Psoas muscle (tissue), 8 donors: ENCODE results near the gene FGF21. TPM values are rescaled to one million over a fixed set of nuclear protein-coding genes. Genes with fewer than 3 reads are reported as not detected.
"Not testable (repeated sequence)": the region's sequence is repeated elsewhere in the genome, so short reads cannot be mapped to it uniquely, and the experiment has no call there.

ENCODE experiments used
- ATAC-seq, 4 donors: fragments of 200-7000 bp; cut with Tn5 transposase; one replicate each; pipeline ENCODE4 v1.9.1; 2020; ENCODE audit warnings: moderate library complexity in 3 of 4, mild to moderate bottlenecking in 2 of 4
- DNase-seq, 2 donors: peaks; one replicate each; pipeline ENCODE4 v3.0.0-alpha.2; 2020
- H3K27ac ChIP-seq: fragments of 200-600 bp; one replicate; pipeline ENCODE4 v1.8.0; 2022
- H3K27me3 ChIP-seq, 3 donors: fragments of 200-600 bp in 1 of 3; one replicate each; pipeline versions ENCODE4 v1.6.1 to v1.8.0; 2013 to 2022; ENCODE audit warnings: low read length in 2 of 3, mild to moderate bottlenecking in 2 of 3, moderate library complexity in 1 of 3; ENCODE audit not compliant: insufficient read depth in 3 of 3
- H3K36me3 ChIP-seq, 2 donors: fragments of 200-600 bp in 1 of 2; one replicate each; pipeline versions ENCODE4 v1.6.1 to v1.8.0; 2013 to 2022; ENCODE audit warnings: low read depth in 1 of 2, mild to moderate bottlenecking in 1 of 2, moderate library complexity in 1 of 2; ENCODE audit not compliant: insufficient read depth in 1 of 2
- H3K4me1 ChIP-seq: fragments of 200-600 bp; one replicate; pipeline ENCODE4 v1.8.0; 2022
- H3K4me3 ChIP-seq: fragments of 200-600 bp; one replicate; pipeline ENCODE4 v1.8.0; 2022; ENCODE audit warnings: mild to moderate bottlenecking
- H3K9me3 ChIP-seq: fragments of 200-600 bp; one replicate; pipeline ENCODE4 v1.8.0; 2022
- WGBS, 3 donors: extraction: QIAGEN DNeasy Blood & Tissue Kit; methylation state at CpG; one replicate each; pipeline versions ENCODE4 v1.1.6 to v1.1.7; 2013; 5-methylcytosine and 5-hydroxymethylcytosine counted together
- intact Hi-C, 2 donors: fragments of 100-400 bp; cut with DNase I; formaldehyde crosslinking; loops; one replicate each; pipeline versions ENCODE4 v1.11.0 to v1.14.2; 2022
- polyA plus RNA-seq, 3 donors: library from polyadenylated mRNA; stranded (reverse); fragments of 200-250 nt; gene quantifications; one replicate each; pipeline ENCODE4 v1.2.3, GENCODE V29; 2013
- total RNA-seq, 4 donors: library from RNA; stranded (reverse); fragmentation: NEBNext Ultra II Directional in 2 of 4; extraction: Animal tissue kit (Norgen Biotek cat#: 25700) in 2 of 4; gene quantifications; one replicate each; pipeline versions ENCODE4 v1.2.1 to v1.2.4, GENCODE V29; 2021 to 2023
- TF ChIP-seq, protein P1 (sequence below): fragments of 200-600 bp; IDR thresholded peaks from one replicate; pipeline ENCODE4 v1.8.0; 2022; ENCODE audit warnings: antibody characterized with exemption
- donor health status: healthy with polysubstance abuse.
- donor health status: DM: no; HTN: no; CAD: no; lungs with moderate emphysema.
- donor health status: Bipolar disorder and iron deficiency.
- donor health status: healthy.
- donor health status: DM: yes; HTN: yes; CAD: no.
- donor health status: DM: no; HTN: no; CAD: no.
- donor health status: DM: no; HTN: no; CAD: no.
- donor health status: DM: yes; HTN: yes; CAD: no.

The FGF21 gene
- total and polyA plus RNA-seq, 7 donors: 0.06 to 6.2 (median 1.0) TPM; not detected in 3

DNA sequence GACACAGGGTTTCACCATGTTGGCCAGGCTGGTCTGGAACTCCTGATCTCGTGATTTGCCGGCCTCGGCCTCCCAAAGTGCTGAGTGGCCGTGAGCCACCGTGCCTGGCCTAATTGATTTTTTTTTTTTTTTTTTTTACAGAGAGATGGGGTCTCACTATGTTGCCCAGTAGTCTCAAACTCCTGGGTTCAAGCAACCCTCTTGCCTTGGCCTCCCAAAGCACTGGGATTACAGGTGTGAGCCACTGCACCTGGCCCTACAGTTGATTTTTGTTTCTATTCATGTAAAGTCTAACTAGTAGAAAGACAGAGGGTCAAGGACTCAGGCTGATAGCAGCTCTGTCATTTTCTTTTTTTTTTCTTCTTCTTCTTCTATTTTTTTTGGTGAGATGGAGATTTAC, 21.8 kb downstream of the FGF21 start:
- TF ChIP-seq, protein P1, sequence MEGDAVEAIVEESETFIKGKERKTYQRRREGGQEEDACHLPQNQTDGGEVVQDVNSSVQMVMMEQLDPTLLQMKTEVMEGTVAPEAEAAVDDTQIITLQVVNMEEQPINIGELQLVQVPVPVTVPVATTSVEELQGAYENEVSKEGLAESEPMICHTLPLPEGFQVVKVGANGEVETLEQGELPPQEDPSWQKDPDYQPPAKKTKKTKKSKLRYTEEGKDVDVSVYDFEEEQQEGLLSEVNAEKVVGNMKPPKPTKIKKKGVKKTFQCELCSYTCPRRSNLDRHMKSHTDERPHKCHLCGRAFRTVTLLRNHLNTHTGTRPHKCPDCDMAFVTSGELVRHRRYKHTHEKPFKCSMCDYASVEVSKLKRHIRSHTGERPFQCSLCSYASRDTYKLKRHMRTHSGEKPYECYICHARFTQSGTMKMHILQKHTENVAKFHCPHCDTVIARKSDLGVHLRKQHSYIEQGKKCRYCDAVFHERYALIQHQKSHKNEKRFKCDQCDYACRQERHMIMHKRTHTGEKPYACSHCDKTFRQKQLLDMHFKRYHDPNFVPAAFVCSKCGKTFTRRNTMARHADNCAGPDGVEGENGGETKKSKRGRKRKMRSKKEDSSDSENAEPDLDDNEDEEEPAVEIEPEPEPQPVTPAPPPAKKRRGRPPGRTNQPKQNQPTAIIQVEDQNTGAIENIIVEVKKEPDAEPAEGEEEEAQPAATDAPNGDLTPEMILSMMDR: no peak
- no peaks in the 10 kb centered on the region for H3K9me3 ChIP-seq
- intact Hi-C loops: no loop called here
- no peaks in the 10 kb centered on the region for H3K36me3 ChIP-seq
- 90 to 99% (median 97%) methylated on average over 5 of the region's 5 CpGs for WGBS, 3 donors
- H3K27me3 ChIP-seq: no peaks in the 10 kb centered on the region
- DNase-seq: no peak
- no peak for ATAC-seq
- H3K4me1 ChIP-seq: peaks cover 12% of the 10 kb centered on the region
- no peak overlapping the region for H3K27ac ChIP-seq
- no peak overlapping the region for H3K4me3 ChIP-seq

DNA sequence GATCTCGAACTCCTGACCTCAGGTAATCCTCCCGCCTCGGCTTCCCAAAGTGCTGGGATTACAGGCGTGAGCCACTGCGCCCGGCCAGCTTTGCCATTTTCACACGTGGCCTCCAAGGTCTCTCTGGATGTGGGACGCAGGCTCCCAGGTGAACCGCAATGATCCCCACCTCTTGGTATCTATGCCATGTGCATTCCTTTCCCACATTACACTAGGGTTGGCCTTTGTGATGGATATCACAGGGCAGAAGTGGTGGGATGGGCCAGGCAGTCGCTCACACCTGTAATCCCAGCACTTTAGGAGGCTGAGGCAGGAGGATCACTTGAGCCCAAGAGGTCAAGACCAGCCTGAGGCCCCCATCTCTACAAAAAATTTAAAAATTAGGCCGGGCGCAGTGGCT, 22.4 kb downstream of the FGF21 start:
- Histone ChIP-seq H3K27ac (no peak overlapping the region), H3K36me3 (no peaks in the 10 kb centered on the region), H3K4me3 (no peak overlapping the region), H3K27me3 (no peaks in the 10 kb centered on the region), H3K4me1 (peaks cover 7% of the 10 kb centered on the region), H3K9me3 (no peaks in the 10 kb centered on the region)
- DNase-seq (no peak), ATAC-seq (no peak)
- TF ChIP-seq, protein P1: no peak
- WGBS, 3 donors: 88 to 91% (median 91%) methylated on average over 12 of the region's 12 CpGs
- intact Hi-C loops: no loop called here

DNA sequence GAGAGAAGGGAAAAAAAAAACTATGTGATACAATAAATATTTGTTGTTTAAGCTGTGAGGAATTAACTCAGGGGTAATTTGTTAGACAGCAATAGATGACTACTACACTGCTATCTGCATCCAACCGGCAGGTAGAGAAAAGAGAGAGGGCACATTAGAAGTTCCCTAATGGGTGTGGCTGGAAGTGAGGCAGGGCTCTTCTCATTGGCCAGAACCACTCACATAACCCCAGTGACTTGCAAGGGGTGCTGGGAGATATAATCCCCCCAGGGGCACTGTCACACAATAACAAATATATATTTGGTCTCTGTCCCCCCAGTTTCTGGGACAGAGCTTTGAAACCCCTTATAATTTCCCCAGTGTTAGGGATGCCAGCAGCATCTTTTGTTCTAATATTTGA, 24.3 kb downstream of the FGF21 start:
- intact Hi-C loops: no loop called here
- H3K27ac ChIP-seq: no peak overlapping the region

DNA sequence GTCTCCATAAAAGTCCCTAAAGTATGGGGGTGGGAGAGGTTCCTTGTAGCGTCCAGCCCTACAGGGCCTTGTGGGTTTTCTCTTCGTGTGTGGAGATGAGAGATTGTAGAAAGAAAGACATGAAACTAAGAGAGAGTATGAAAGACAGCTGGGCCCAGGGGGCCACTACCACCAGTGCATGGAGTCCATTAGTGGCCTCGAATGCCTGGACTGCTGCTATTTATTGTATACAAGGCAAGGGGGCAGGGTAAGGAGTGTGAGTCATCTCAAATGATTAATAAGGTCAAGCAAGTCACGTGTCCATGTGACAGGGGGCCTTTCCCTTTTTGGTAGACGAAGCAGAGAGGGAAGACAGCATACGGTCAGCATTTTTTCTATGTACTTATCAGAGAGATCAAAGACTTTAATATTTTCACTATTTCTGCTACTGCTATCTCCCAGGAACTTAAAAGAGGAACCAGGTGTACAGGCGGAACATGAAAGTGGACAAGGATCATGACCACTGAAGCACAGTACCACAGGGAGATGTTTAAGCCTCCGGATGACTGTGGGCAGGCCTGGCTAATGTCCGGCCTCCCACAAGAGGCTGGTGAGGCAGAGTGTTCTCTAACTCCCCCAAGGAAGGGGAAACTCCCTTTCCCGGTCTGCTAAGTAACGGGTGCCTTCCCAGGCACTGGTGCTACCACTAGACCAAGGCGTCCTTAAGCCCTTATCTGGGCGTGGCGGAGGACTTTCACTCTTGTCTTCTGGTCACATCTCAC, 25.5 kb downstream of the FGF21 start:
- TF ChIP-seq, protein P1: no peak
- Histone ChIP-seq H3K4me3 (no peak overlapping the region), H3K4me1 (no peaks in the 10 kb centered on the region), H3K36me3 (no peaks in the 10 kb centered on the region), H3K27ac (peak overlapping the region; percentile 70), H3K27me3 (no peaks in the 10 kb centered on the region), H3K9me3 (no peaks in the 10 kb centered on the region)
- WGBS, 3 donors: 60 to 69% (median 67%) methylated on average over 14 of the region's 14 CpGs
- DNase-seq (peak in 1 of 2 donors; percentile 48), ATAC-seq (peak; percentile 33 to 55 (median 44))
- intact Hi-C loops: no loop called here

More for the DNA sequence above, 24.3 kb downstream of the FGF21 start:
- TF ChIP-seq, protein P1: no peak
- Histone ChIP-seq H3K27me3 (no peaks in the 10 kb centered on the region), H3K36me3 (no peaks in the 10 kb centered on the region), H3K4me3 (no peak overlapping the region), H3K4me1 (no peaks in the 10 kb centered on the region), H3K9me3 (no peaks in the 10 kb centered on the region)
- WGBS, 3 donors: 65 to 84% (median 73%) methylated on average over 1 of the region's 1 CpG
- no peak for DNase-seq
- ATAC-seq: no peak

DNA sequence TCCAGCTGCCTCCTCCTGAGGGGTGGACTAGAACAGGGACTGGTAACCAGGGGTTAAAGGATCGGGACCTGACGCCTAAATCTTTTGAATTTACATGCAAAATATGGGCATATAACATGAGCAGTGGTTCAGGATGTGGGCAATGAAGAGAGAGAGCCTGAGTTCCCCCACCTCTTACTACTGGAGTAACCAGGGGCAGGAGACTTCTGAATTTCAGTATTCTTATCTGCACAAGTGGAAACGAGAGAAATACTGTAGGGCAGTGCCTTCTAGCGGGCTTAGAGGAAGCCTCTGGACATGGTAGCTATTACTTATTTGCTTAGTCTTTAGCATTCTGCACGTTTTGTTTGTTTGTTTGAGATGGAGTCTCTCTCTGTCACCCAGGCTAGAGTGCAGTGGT, 29.2 kb downstream of the FGF21 start:
- TF ChIP-seq, protein P1: no peak
- H3K4me3 ChIP-seq: no peak overlapping the region
- H3K4me1 ChIP-seq: no peaks in the 10 kb centered on the region
- ATAC-seq: no peak
- H3K36me3 ChIP-seq: no peaks in the 10 kb centered on the region
- no peak overlapping the region for H3K27ac ChIP-seq
- H3K9me3 ChIP-seq: no peaks in the 10 kb centered on the region
- H3K27me3 ChIP-seq: no peaks in the 10 kb centered on the region
- intact Hi-C loops: no loop called here
- DNase-seq: no peak
- 76 to 82% (median 78%) methylated on average over 5 of the region's 5 CpGs for WGBS, 3 donors

DNA sequence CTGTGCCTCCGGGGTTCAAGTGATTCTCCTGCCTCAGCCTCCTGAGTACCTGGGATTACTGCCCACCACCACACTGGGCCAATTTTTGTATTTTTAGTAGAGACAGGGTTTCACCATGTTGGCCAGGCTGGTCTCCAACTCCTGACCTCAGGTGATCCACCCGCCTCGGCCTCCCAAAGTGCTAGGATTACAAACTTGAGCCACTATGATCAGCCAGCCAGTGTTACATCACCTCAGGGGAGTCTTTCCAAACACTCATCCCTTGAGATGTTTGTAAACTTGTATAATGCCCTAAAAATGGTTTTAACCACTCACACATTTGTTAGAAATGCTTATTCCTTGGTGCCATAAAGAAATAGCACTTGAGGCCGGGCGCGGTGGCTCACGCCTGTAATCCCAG, 31.1 kb downstream of the FGF21 start:
- not testable (repeated sequence) for H3K4me3 ChIP-seq, H3K9me3 ChIP-seq, H3K27me3 ChIP-seq, DNase-seq, H3K36me3 ChIP-seq, H3K4me1 ChIP-seq
- peak; percentile 35 to 61 (median 48) for ATAC-seq
- peak overlapping the region; percentile 62 for H3K27ac ChIP-seq
- intact Hi-C loops: loop anchor here in 1 of 2 donors (2.0 kb wide), 1 partner anchor 178 kb away; the partner anchor contains the start of gene FTL
- WGBS, 3 donors: 47 to 54% (median 49%) methylated on average over 7 of the region's 7 CpGs

DNA sequence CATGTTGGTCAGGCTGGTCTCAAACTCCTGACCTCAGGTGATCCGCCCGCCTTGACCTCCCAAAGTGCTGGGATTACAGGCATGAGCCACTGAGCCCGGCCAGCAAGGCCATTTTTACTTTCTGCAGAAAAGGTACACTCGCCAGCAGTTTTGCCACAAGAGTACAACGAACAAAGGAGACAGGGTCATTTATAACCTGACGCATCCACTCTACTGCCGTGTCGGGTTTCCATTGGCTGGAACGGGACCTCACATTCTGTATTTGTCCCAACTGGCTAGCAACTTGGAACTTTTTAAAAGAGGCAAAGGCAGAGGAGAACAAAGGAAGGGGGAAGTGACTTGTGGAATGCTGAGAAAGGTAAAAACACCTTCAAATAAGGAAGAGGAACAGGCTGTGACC, 32.0 kb downstream of the FGF21 start:
- H3K4me1 ChIP-seq, H3K9me3 ChIP-seq, H3K27me3 ChIP-seq, H3K4me3 ChIP-seq, H3K36me3 ChIP-seq, DNase-seq: not testable (repeated sequence)
- H3K27ac ChIP-seq: peak overlapping the region; percentile 62
- intact Hi-C loops: loop anchor here in 1 of 2 donors (2.0 kb wide), 1 partner anchor 177 kb away; the partner anchor contains the start of gene FTL
- peak; percentile 41 to 73 (median 54) for ATAC-seq
- 32 to 58% (median 37%) methylated on average over 9 of the region's 9 CpGs for WGBS, 3 donors
